Breast epithelium (tissue), 3 donors: ENCODE results near the gene TMIGD1.

Source experiments
- POLR2A ChIP-seq: fragments of 450-650 bp; IDR thresholded peaks from one replicate; pipeline ENCODE4 v1.6.1; 2016; ENCODE audit warnings: antibody characterized with exemption, mild to moderate bottlenecking, moderate library complexity
- TF ChIP-seq, protein P1 (sequence below), 3 donors: fragments of 450-650 bp; IDR thresholded peaks; one replicate each; pipeline ENCODE4 v1.5.1; 2016 to 2017; ENCODE audit warnings: antibody characterized with exemption in 3 of 3, mild to moderate bottlenecking in 3 of 3, moderate library complexity in 3 of 3

DNA sequence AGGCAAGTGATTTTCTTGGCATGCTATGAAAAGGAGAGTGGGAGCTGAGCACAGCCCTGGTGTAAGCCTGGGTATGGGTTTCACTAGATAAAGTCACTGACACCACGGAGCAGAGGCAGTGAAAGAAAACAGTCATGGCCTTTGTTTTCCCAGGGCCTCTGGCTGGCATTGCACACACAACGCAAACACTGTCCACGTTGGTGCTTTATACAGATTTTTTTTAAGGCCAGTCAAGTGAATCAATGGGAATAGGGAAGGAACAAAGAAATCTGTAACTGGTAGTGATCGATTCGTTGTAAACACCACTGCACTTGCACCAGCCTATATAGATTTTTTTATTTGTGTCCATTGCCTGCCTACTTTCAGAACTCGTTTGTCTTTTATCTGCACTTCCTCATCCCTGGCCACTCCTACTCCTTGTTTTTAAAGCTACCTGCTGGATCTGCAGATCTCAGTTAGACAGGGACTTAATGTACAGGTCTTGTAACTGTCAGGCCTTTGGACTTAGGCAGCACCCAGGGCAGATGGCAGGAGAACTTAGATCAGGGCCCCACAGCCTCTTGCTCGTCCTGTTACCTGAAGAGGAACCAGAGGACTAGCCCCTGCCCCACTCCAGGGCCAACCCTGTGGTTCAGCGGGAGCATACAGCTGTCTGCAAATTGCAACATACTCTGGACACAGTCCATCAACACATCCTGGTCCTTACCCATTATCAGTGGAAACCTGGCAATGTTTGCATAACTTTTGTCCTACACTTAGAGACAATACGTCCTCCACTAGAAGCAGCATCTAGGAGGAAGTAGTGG lies 10.6 kb upstream of the TMIGD1 start:
- TF ChIP-seq, protein P1, sequence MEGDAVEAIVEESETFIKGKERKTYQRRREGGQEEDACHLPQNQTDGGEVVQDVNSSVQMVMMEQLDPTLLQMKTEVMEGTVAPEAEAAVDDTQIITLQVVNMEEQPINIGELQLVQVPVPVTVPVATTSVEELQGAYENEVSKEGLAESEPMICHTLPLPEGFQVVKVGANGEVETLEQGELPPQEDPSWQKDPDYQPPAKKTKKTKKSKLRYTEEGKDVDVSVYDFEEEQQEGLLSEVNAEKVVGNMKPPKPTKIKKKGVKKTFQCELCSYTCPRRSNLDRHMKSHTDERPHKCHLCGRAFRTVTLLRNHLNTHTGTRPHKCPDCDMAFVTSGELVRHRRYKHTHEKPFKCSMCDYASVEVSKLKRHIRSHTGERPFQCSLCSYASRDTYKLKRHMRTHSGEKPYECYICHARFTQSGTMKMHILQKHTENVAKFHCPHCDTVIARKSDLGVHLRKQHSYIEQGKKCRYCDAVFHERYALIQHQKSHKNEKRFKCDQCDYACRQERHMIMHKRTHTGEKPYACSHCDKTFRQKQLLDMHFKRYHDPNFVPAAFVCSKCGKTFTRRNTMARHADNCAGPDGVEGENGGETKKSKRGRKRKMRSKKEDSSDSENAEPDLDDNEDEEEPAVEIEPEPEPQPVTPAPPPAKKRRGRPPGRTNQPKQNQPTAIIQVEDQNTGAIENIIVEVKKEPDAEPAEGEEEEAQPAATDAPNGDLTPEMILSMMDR (IDR thresholded peaks at IDR 0.05): no peak
- no peak for TF ChIP-seq POLR2A
